WERI-Rb-1 (cell line): ENCODE results near the gene ZC3H18.
A peak's percentile ranks its signal among the peaks of the same experiment; 100 is the strongest.

Experiments used
- DNase-seq: peaks from one replicate; pipeline ENCODE4 v3.0.0-alpha.2; 2020
- H3K27ac ChIP-seq: fragments of 250-450 bp; sonication (Bioruptor Pico); 2 replicates; pipeline ENCODE4 v1.5.1; 2020; ENCODE audit warnings: mild to moderate bottlenecking, moderate library complexity
- H3K27me3 ChIP-seq: fragments of 250-450 bp; sonication (Bioruptor Pico); 2 replicates; pipeline ENCODE4 v1.5.1; 2021; ENCODE audit warnings: mild to moderate bottlenecking, low read depth, moderate library complexity; ENCODE audit not compliant: insufficient read depth, severe bottlenecking
- H3K36me3 ChIP-seq: fragments of 250-450 bp; sonication (Bioruptor Pico); 2 replicates; pipeline ENCODE4 v1.5.1; 2020; ENCODE audit warnings: mild to moderate bottlenecking, moderate library complexity
- H3K4me3 ChIP-seq: 2 replicates; pipeline ENCODE4 v1.5.1; 2011; ENCODE audit warnings: low read depth, mild to moderate bottlenecking, control low read depth, low read length
- H3K9me3 ChIP-seq: fragments of 250-450 bp; sonication (Bioruptor Pico); 2 replicates; pipeline ENCODE4 v1.5.1; 2021; ENCODE audit warnings: mild to moderate bottlenecking, moderate library complexity; ENCODE audit not compliant: severe bottlenecking
- CTCF ChIP-seq: IDR thresholded peaks from 2 replicates; pipeline ENCODE4 v1.5.1; 2011; ENCODE audit warnings: low read depth, mild to moderate bottlenecking, control low read depth, inconsistent platforms, low read length

ZC3H18 gene

DNA sequence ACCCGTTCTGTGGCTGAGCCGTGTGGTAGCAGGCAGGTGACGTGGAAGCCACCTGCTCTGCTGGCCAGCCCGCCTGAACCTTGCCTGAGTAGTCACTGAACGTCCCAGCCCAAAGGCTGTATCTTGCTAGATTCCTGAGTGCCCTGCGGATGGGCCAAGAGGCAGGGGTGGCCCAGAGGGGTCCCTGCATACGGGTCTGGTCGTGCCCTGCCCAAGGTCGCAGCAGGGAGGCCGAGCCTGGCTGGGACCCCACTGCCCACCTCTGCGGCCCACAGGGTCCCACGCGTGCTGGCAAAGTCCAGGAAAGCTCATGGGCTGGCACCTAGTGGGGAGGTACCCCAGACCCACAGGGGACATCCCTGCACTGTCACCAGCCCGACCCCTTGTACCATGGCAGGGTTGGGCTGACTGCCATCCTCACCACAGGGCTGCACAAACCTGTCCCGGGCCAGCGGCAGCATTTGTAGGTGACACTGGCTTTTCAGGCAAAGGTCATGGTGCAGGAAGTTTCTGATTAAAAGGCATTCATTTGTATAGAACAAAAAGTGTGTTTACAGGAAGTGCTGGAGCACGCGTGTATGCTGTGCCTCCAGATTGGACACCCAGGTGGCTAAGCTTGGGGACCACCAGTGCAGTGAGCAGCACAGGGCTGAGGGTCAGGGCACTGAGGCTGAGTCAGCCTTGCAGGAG lies 45.1 kb upstream of the ZC3H18 start:
- DNase-seq: no peak
- TF ChIP-seq CTCF: no peak
- no peaks in the 10 kb centered on the region for H3K27me3 ChIP-seq
- H3K4me3 ChIP-seq: no peak overlapping the region
- no peaks in the 10 kb centered on the region for H3K9me3 ChIP-seq
- no peak overlapping the region for H3K27ac ChIP-seq
- H3K36me3 ChIP-seq: no peaks in the 10 kb centered on the region

DNA sequence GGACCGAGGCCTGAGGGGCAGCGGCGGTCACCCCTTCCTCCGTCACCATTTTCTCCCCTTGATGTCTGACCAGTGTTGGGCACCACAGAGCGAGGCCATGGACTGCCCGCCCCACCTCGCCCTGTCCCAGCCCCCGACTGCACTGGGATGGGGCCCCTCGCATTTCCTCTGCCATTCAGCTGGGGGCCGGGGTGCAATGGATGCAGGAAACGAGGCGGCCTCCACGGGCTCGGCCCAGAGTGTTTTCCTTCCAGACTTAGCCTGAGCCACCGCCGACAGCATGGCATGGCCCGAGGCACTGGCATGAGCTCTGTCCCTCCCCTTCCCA lies 44.6 kb upstream of the ZC3H18 start:
- no peak overlapping the region for H3K27ac ChIP-seq
- H3K27me3 ChIP-seq: no peaks in the 10 kb centered on the region
- no peaks in the 10 kb centered on the region for H3K36me3 ChIP-seq
- no peak overlapping the region for H3K4me3 ChIP-seq
- DNase-seq: no peak
- no peaks in the 10 kb centered on the region for H3K9me3 ChIP-seq
- TF ChIP-seq CTCF: no peak

DNA sequence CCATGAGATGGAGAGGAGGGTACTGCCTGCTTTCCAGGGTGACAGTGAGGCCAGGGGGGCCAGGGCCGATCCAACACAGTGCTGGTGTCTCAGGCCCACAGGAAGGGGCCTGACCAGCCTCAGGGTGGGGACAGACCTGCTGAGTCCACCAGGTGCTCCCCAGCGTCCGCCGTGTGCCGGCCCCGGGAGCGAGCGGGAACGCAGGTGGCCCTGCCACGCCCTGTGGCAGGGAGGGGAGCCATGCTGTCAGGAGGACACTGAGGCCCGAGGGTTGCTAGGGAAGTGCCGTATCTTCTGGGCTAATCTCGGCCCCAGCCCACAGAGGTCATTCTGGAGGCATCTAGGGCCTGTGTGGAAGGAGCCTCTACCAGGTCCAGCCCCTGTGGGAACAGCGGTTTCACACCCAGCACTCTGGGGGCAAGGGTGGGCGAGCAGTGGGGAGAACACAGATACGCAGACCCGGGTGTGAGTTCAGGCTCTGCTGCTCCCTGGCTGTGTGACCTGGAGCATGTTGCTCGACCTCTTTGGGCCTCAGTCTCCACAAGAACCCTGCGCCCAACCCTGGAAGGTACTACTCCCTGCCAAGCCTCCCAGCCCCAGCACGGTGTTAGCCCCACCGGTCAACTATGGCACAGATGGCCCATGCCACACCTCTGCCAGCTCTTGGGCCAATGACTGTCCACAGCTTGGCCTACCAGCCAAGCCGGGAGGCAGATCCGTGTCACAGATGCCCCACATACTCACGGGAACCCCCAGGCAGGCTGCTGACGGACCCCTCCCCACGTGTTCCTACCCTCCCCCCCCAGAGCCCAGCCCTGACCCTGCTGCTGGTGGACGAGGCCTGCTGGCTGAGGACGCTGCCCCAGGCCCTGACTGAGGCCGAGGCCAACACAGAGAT lies 43.9 kb upstream of the ZC3H18 start:
- H3K27ac ChIP-seq: no peak overlapping the region
- no peaks in the 10 kb centered on the region for H3K36me3 ChIP-seq
- no peak for TF ChIP-seq CTCF

DNA sequence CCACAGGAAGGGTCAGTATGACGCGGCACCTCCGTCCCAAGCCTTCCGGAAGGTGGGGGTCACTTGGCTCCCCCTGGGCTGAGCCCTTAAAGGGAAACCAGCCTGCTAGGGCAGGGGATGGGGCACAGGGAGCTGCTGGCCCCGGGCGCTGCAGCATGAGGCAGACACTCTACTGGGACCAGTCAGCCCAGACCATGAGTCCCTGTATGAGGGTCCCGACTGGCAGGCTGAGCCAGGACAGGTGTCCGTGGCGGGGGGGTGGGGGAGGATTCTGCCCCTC lies 43.4 kb upstream of the ZC3H18 start:
- no peak for TF ChIP-seq CTCF
- Histone ChIP-seq H3K36me3 (no peaks in the 10 kb centered on the region), H3K27ac (no peak overlapping the region), H3K27me3 (no peaks in the 10 kb centered on the region), H3K4me3 (no peak overlapping the region), H3K9me3 (no peaks in the 10 kb centered on the region)
- no peak for DNase-seq

More for the DNA sequence above, 43.9 kb upstream of the ZC3H18 start:
- no peaks in the 10 kb centered on the region for H3K9me3 ChIP-seq
- H3K4me3 ChIP-seq: no peak overlapping the region
- DNase-seq: no peak
- H3K27me3 ChIP-seq: no peaks in the 10 kb centered on the region

DNA sequence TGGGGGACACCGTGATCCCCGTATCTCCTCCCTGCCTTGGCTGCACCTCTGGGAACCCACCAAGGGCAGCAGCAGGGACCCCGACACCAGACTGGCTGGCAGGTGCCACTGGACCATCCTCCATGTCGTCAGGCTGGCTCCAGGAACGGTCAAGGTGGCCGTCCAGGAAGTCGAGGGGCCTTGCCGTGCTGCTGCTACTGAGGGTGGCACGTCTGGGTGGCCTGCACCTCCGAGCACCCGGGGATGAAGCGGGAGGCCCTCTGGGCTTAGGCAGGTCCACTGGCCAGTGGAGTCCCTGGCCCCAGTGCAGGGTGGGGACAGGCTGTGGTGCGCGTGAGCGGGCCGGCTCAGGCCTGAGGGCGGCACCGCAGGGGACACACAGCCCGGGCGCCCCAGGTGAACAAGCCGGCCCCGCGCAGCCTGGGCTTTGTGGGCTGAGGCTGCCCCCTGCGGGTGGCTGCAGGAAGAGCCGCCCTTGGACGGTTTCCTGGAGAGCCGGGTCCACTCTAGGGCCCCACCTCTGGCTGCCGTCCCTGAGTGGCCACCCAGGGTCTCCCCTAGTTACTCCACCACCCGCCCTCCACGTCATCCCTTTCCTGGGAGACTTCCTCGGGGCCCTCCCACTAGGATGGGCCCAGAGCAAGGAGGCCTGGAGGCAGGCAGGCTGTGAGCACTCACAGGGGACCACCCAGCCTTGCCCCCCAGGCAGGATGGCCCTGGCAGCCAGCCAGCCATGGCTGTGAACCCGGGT lies 42.8 kb upstream of the ZC3H18 start:
- peak; percentile 64 for DNase-seq
- Histone ChIP-seq H3K9me3 (no peaks in the 10 kb centered on the region), H3K36me3 (no peaks in the 10 kb centered on the region), H3K27me3 (no peaks in the 10 kb centered on the region), H3K27ac (0 out of 2 replicates have a peak overlapping the region, but pooled peaks have one; percentile 39), H3K4me3 (no peak overlapping the region)
- peak; percentile 79 for TF ChIP-seq CTCF
